ENCODE results near the gene SKIDA1.

- TF ChIP-seq CTCF (tag by site-specific recombination; IDR thresholded peaks at IDR 0.05) (peak; percentile 86), ZNF274 (IDR thresholded peaks at IDR 0.05; ENCODE audit: low read length) (no peak), ZNF274 (tag by site-specific recombination; IDR thresholded peaks at IDR 0.05; ENCODE audit: borderline replicate concordance) (no peak), ZNF777 (tag by site-specific recombination; IDR thresholded peaks at IDR 0.05; ENCODE audit: borderline replicate concordance) (no peak), ZNF624 (tag by site-specific recombination; IDR thresholded peaks at IDR 0.05) (no peak), ZNF549 (tag by site-specific recombination; IDR thresholded peaks at IDR 0.05) (peak; percentile 69; the same call in 1 of the 2 replicates), GLIS1 (tag by site-specific recombination; IDR thresholded peaks at IDR 0.05) (peak; percentile 66), MYNN (tag by site-specific recombination; IDR thresholded peaks at IDR 0.05; ENCODE audit: borderline replicate concordance) (peak; percentile 70; the same call in 1 of the 2 replicates)
- TF ChIP-seq, protein P1, sequence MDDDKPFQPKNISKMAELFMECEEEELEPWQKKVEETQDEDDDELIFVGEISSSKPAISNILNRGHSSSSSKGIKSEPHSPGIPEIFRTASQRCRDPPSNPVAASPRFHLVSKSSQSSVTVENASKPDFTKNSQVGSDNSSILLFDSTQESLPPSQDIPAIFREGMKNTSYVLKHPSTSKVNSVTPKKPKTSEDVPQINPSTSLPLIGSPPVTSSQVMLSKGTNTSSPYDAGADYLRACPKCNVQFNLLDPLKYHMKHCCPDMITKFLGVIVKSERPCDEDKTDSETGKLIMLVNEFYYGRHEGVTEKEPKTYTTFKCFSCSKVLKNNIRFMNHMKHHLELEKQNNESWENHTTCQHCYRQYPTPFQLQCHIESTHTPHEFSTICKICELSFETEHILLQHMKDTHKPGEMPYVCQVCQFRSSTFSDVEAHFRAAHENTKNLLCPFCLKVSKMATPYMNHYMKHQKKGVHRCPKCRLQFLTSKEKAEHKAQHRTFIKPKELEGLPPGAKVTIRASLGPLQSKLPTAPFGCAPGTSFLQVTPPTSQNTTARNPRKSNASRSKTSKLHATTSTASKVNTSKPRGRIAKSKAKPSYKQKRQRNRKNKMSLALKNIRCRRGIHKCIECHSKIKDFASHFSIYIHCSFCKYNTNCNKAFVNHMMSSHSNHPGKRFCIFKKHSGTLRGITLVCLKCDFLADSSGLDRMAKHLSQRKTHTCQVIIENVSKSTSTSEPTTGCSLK (tag by site-specific recombination; IDR thresholded peaks at IDR 0.05) = no peak
Observed at GRCh38 chr10:21495752-21496342, 29.6 kb downstream of the SKIDA1 start.
